HG03378 (cell line): ENCODE measurements around the gene POLA1.
"Not testable (repeated sequence)": the region's sequence is repeated elsewhere in the genome, so short reads cannot be mapped to it uniquely, and the experiment has no call there.

Experiments
- ATAC-seq: cut with Tn5 transposase; IDR thresholded peaks from one replicate; pipeline ENCODE4 v1.9.1; 2021; ENCODE audit warnings: mild to moderate bottlenecking, moderate library complexity; ENCODE audit not compliant: unreplicated experiment

Gene POLA1

DNA sequence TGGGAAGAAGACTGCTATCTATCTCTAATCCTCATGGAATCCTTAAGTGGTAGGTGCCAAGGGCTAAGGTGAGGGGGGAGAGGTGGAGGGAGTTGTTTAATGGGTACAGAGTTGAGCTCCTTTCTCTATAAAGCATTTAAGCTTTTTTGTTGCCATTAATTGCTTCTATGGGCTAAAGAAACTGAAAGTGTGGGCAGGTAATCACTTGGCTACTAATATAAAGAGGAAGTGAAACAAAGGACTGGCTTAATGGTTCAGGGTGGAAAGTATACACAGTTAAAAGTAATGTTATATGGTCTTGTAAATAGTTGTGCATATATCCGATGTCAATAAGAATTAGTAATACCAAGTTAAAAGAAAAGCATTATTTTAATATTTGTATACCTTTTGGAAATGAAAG lies 83.9 kb downstream of the POLA1 start:
- ATAC-seq = peak; percentile 100

DNA sequence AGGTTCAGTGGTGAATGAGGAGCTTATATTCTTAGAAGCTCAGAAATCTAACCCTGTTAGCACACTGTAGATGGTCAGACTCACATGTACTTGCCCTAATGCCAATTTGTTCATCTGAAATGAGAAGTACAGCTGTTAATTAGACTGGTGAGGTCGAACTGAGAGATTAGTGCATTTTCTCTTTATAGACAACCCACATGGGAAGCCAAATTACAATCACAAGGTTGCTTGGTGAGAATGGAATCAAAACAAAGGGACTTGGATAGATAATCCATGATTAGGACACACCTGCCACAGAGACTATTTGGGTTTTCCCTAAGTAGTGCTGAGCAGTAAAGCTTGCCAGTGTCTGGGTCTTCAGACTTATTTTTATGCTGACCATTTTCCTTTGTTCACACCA lies 88.3 kb downstream of the POLA1 start:
- no peak for ATAC-seq

DNA sequence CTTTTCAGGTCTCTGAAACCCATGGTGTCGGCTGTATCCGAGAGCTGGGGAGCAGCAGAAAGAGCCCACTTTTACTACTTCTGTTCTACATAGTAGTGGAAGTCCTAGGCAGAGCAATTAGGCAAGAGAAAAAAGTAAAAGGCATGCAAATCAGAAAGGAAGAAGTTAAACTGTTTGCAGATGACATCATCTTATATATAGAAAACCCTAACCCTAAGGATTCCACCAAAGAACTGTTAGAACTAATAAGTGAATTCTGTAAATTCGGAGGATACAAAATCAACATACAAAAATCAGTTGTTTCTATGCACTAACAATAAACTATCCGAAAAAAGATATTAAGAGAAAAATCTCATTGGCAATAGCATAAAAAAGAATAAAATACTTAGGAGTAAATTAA lies 95.3 kb downstream of the POLA1 start:
- no peak for ATAC-seq

DNA sequence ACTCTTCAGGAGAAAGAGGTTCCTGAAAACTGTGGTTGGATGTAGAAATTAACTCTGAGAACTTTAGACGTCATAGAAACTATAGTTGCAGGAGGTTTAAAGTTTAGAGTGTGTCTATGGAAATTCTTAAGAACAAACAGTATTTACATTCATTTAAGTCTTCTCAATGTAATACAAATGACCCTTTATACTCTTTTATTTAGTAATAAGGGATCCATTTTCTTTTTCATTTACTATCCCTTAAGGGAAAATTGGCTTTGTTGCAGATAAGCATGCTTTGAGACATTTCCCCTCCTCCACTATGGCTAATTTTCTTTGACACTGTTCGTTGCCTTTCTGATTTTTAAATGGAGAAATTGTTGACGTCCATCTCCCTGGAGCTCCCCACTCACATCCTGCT lies 96.4 kb downstream of the POLA1 start:
- no peak for ATAC-seq

DNA sequence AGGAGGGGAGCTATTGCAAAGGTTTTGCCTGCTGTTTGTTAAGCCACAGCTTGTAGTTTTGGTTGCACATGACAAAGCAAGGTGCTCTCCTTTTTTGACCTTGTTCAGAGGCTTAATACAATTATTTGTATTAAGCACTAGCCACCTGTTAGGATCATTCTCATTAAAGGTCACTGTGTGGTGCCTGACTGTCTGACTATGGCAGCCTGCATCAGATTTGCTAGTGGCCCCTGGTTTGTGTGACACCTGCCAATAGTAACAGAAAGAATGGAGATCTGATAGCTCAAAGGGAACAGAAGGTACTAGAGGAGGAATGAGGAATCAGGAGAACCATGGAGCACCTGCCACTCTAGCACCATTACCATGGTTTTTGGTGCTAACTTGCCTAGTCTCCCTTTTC lies 102.5 kb downstream of the POLA1 start:
- no peak for ATAC-seq

DNA sequence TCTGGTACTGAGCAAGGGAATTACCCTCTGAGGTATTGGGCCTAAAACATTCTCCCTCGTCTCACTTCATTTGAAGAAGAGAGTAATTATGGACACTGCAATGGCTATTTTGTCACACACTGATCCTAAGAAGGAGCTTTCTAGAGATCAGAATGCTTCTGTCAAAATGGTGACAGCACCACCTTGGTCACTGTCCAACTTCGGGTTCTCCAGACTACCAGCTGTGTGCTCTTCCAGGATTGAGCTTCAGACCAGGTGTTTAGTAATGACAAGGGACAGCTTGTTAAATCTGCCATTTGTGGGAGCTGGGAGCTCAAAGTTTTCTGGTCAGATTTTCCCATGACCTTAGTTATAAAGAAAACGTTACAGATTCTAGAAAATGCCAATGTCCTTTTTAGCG lies 105.4 kb downstream of the POLA1 start:
- ATAC-seq = no peak

DNA sequence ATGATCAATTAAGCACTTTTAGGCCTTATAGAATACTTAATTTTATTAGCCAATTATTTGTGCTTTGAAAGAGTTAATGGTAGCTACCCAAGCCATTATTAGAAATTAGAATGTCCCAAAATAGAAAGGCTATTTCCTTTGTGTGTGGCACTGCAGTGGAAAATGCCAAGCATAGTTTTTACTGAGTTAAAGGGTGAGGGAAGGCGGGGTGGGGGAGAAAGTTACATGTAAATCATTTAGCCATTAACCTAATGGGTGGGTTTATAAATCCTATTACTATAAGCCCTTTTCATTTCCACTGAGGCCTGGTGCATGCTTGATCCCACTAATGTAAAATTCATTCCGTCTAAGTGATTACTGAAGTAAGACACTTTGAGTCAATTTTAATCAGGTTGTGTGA lies 105.8 kb downstream of the POLA1 start:
- ATAC-seq = no peak

DNA sequence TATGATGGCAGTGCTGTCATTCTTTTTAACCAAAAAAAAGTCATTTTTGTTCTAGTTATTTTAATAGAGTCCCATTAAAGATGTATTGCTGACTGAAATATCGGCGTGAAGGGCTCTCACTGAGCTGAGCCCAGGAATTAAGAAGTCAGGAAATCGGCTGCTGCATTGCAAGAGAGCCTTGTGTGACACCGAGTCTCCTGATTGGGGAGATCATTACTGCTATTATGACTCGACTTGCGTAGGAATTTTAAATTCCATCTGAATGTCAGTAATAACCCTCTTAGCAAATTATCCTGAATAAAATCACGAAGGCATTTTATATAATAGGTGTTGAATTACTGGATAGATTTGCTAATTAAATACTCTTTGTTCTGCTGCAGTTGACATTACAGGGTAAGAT lies 111.5 kb downstream of the POLA1 start:
- ATAC-seq = no peak

DNA sequence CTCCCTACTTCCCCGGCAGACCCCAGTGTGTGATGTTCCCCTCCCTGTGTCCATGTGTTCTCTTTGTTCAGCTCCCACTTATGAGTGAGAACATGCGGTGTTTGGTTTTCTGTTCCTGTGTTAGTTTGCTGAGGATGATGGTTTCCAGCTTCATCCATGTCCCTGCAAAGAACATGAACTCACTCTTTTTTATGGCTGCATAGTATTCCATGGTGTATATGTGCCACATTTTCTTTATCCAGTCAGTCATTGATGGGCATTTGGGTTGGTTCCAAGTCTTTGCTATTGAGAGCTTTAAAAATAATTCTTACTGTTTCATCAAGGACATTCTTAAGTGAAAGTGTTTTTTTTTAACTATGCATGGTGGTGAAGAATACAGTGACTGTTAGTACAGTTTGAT lies 126.1 kb downstream of the POLA1 start:
- not testable (repeated sequence) for ATAC-seq

DNA sequence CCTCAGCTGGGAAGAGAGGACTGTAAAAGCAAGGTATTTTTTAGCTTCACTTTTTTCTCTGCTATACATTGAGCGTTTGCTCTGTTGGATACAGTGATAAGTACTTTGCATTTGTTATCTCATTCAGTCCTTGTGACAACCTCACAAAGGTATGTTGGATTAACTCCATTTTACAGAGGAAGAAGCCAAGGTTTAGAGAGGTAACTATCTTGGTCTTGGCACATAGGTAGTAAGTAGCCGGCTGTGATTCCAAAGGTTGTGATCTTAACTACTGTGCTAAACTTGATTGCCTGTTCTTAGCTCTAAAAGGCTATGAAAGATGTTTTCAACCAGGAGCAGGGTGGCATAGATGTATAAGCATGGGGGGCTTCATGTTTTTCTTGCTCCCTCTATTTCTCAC lies 134.4 kb downstream of the POLA1 start:
- no peak for ATAC-seq

DNA sequence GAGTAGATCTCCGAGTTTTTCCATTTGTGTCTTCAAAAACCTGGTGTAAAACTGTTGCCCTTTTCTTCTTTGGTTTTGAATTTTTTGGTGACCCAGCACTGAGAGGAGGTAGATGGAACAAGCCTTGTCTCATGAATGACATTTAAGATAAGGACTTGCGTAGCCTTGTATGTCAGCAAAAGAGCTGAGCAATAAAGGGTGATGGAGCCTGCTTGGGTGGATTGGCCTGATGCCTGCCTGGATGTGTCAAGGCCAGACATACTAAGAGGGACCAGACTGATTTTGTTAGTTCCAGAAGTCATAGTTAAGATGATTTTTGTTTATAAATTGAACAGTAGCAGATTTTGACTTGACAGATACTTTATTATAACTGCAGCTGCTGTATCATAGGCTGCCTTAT lies 134.9 kb downstream of the POLA1 start:
- no peak for ATAC-seq

DNA sequence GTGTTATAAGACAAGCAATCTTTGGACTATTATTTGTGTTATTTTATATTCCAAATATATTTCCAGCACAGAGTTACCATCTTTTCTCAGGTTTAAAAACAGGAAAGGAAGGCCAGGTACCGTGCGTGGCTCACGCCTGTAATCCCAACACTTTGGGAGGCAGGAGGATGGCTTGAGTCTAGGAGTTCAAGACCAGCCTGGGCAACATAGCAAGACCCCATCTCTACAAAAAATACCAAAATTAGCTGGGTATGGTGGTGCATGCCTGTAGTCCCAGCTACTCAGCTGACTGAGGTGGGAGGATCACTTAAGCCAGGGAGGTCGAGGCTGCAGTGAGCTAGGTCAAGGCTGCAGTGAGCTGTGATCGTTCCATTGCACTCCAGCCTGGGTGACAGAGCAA lies 140.0 kb downstream of the POLA1 start:
- ATAC-seq = no peak

DNA sequence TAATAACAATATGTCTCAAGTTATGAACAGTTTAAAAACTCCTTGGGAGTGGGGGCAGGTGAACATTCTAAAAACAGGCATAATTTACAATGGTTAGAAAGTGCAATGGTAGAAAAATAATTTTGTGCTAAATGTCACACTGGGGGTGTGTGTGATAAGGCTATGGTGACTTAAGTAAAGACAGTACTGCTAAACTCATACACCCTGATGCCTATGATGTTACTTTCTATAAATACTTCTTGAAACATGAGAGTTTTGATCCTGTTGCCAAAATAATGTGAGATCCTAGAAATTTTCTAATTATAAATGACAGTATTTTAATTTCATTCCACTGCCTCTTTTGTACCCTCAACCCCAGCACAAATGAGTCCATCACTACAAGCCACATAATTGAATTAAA lies 144.2 kb downstream of the POLA1 start:
- no peak for ATAC-seq

DNA sequence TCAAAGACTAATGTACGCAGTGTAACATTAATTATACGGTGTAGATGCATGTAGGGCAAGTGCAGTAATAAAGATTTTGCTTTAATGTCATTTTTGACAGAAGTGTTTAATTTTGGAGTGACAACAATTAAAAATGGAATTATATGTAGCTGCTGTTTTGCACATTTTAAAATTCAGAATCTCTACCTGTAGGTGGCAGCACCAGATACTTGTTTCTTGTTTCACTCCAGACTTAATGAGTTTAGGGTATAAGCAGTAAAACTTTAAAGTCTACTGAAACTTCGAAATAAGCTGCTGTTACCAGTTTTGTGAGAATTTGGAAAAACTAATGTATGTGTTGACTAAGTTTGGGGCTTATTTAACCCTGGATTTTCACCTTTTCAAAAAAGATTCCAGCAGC lies 144.9 kb downstream of the POLA1 start:
- ATAC-seq = no peak

DNA sequence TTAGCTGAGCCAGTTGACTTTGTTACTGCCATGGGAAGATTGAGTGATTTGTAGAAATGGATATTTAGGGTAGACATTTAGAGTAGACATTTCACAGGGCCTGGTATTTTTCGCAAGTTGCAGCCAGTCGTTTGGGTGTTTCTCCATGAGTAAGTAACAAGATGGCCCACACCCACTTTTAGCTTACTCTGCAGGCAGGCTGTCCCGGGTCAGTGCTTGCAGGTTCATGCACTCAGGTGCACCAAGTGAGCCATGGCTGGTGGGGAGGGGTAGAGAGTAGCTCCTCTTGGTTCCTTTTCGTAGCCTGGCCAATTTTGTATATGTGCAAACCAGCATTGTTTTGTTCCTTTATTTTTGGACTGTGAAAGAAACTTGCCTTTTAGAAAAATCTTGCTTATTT lies 145.6 kb downstream of the POLA1 start:
- no peak for ATAC-seq

DNA sequence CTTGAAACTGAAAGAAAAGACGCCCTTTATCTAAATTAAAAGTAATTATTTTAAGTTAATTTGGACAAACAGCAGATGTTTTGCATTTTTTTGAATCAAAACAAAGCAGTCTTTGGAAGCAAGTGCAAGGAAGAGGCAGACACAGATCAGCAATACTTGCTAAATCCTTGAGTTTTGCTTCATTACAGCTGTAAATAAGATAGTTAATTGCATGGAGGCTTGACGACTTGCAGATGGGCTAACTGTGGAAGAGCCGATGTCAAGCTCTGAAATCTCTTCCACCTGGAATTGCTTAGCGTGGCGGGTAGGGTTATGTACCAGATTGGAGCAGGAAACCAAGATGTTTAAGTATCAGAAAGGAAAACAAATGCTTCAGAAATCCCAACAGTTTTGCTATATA lies 148.8 kb downstream of the POLA1 start:
- ATAC-seq = no peak

DNA sequence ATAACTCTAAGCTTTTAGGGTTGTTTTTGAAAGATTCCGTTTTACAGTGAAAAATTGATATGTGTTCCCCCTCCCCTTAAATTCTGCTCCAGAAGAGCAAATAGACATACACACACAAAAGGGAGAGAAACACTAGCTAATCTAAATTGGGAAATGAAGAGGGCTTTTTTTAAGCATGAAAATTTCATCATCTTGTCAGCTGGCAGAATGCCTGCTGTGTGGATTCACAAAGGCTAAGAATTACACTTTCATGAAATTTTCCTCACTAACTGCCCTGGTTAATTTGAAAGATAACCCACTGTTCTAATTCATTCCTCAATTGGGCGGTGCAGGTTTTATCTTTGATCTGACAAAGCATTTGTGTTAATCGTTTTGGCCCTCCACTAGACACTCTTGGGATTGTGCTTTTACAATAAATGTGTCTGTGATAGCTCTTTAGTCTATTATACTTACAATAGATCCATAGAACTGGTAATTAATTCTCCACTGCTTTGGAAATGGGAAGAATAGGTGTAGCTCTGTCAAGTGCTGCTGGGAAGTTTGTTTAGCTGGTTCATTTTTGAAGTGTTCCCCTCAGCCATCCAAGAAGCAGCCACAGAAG lies 152.9 kb downstream of the POLA1 start:
- no peak for ATAC-seq

DNA sequence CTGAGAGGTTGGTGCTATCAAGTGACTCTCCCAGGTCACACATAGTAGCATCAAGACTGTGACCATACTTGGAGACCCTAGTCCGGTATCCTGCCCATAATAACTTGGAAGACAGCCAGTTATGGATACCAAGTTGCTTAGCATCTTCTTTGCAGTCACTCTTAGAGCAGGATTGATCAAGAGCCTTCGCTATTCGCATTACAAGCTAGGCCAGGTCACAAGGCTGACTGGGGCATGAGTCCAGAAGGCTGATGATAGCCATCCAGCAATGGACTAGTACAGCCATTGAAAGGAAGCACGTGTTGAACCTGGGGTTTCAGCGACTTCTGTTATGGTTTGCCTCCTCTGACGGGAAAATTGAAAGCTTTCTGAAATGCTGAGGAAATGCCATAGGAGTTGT lies 157.6 kb downstream of the POLA1 start:
- no peak for ATAC-seq

DNA sequence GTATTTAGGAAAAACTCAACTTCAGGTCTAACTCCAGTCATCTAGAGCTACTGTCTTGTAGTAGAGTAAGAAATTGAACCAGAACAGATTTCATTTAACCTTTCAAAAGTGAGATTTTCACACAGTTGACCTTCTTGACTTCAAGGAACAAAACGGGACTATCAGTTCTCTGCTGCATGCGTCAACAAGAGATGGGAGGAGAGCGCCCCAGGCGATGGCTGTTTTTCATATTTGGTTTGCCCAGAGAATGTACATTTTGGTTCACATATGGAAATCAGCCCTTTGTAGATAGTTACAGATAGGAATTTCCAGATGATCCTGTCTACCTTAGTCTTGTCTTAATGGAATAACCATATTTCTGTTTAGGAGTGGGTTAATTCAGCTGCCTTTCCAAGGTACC lies 158.1 kb downstream of the POLA1 start:
- no peak for ATAC-seq

DNA sequence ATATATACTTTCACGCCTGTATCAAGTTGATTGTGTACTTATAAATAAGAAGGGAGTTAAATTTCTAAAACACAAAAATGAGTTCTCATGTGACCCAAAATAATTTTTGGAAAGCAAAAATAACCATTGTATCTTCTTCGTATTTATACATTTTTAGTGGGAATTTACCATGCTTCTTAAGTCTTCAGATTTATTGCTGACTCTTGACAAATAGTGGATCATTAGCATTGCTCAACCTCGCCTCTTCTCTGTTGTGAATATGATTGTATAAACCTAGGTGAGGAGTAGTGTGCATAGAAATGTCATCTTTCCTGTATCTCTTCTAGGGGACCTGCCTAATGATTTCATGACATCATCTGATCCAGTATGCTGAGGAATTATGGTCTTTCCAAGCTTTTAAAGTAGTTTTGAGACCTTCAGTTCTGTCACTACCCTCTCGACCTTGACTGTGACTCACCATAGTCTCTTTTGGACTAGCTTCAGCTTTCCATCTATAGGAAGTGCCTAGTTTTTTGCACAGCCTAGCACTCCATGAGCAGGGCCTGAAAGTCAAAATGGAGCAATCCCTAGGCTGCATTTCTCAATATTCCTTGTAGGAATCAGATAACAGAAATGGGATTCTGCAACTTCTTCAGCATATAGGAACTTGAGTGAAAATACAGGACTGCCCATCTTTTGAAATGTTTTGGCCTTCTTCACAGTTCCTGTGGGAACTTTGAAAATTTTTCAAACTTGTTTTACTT lies 164.5 kb downstream of the POLA1 start:
- no peak for ATAC-seq

DNA sequence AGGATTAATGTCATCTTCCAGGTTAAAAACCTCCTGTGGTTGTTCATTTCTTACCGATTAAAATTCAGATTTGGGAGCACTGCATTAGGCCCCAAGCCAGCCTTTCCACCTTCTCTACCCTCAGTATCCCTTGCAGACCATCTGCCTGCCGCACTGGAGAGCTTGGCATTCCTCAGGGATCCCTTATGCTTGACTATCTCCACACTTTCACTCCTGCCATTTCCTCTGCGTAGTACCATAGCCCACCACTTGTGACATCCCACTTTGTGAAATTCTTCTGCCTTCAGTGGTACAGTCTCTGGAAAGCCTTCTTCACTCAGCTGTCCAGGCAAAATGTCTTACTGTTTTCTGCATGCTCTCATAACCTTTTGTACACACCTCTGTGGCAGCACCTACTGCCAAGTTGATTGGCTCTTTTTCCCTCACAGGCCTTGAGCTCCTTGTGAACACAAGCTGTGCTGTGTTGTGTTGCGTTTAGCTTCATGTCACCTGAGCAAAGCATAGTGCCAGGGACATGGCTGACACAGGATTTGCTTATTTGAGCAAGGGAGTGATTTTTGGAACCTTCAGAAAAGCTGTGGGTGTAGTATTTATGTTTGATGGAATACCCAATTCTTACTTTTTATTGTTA lies 165.6 kb downstream of the POLA1 start:
- no peak for ATAC-seq

DNA sequence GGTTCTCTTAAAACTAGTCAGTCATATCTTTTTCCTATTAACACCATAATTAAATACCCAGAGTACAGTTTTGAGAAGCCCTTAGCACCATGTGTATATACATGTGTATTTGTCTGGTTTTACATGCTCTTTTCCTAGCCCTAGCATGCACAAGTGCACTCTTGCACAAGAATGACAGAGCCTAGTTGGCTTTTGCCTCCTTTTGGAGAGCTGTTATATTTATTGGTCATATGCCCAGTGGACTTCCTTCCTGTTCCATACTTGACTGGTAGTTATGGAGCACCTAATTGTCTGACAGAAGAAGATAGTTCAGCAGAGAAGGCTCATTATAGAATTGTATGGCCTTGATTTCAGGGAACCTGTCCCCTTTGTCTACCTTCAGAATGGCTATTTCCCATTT lies 166.4 kb downstream of the POLA1 start:
- no peak for ATAC-seq

DNA sequence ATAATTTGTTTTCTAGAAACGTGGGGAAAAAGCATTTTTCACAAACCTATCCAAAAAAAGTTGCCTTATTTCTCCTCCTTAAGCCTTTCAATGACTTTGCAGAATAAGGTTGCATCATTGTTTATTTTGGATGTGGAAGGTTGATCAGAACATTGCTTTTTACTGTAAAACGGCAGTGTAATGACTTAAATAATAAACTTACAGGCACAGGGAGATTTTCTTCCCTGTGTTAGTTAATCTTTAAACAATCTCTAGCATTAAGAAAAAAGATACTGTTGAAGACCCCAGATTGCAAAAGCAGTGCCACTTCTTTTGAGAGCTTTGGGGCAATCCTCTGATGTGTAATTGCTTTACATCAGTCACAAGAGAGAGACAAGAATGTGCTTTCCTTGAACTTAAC lies 168.6 kb downstream of the POLA1 start:
- ATAC-seq = no peak
